HL-60 (cell line): Measurements from ENCODE around the gene UTF1.

ENCODE experiments used
- CTCF ChIP-seq: IDR thresholded peaks from one replicate; pipeline ENCODE4 v1.5.1; 2011; ENCODE audit warnings: low read length, control low read depth, inconsistent platforms; ENCODE audit not compliant: insufficient read depth
- GABPA ChIP-seq: IDR thresholded peaks from 2 replicates; pipeline ENCODE4 v1.6.1; 2012; ENCODE audit warnings: low read depth
- POLR2AphosphoS5 ChIP-seq: IDR thresholded peaks from 2 replicates; pipeline ENCODE4 v1.6.1; 2012; ENCODE audit warnings: low read depth
- REST ChIP-seq: IDR thresholded peaks from 2 replicates; pipeline ENCODE4 v1.6.1; 2012; ENCODE audit warnings: low read depth; ENCODE audit not compliant: insufficient replicate concordance

DNA sequence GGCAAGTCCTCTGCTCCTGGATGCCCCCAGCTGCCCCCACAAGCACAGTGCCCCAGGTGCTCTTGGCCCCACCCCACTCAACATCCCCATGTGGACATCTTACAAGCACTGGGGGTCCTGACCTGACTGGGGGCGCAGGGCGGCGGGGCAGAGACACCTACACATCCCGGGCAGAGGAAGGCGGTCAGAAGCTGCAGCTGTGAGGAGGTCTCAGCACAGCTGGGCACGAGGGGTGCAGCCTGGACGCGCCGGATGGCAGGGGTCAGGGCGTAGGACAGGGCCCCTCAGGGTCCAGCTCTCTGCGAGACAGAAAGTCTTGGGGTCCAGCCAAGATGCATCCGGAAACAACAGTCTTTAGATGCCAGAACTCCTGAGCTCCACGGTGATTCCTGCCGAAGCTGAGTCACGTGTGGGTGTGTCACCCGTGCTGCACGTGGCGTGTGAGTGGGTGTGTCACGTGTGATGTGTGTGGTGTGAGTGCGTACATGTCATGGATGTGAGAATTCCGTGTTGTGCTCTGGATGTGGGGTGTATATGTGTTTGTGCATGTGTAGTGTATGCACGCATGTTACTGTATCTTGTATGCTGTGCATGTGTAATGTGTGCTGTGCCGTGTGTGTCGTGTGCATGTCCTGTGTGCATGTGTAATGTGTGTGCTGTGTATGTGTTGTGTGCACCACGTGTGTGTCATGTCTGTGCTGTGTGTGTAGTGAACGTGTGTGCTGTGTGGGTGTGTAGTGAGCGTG, 12.8 kb downstream of the UTF1 start:
- TF ChIP-seq CTCF (no peak), POLR2AphosphoS5 (no peak), REST (no peak), GABPA (no peak)
